Posterior vena cava (tissue), 2 donors: ENCODE results near the gene WDR62. TPM values are rescaled to one million over a fixed set of nuclear protein-coding genes. Genes with fewer than 3 reads are reported as not detected.
"Not testable (repeated sequence)": the region's sequence is repeated elsewhere in the genome, so short reads cannot be mapped to it uniquely, and the experiment has no call there.

Experiments used
- DNase-seq: peaks from one replicate; pipeline ENCODE4 v3.0.0-alpha.2; 2020; ENCODE audit warnings: low spot score
- intact Hi-C, 2 donors: fragments of 100-400 bp; cut with DNase I; formaldehyde crosslinking; loops; one replicate each; pipeline versions ENCODE4 v1.14.1 to v1.14.2; 2022 to 2023
- total RNA-seq, 2 donors: library from RNA; stranded (reverse); fragmentation: NEBNext Ultra II Directional; extraction: Animal tissue kit (Norgen Biotek cat#: 25700); gene quantifications; one replicate each; pipeline ENCODE4 v1.2.1, GENCODE V29; 2021
- donor health status: DM: yes; HTN: yes; CAD: no.
- donor health status: DM: yes; HTN: yes; CAD: no.

Gene WDR62
- total RNA-seq, 2 donors from 2014 or later, result 0.37 to 0.71 TPM

GRCh38 chr19:36068810-36069499, 14.3 kb downstream of the WDR62 start:
- intact Hi-C loops, DNase-seq: not testable (repeated sequence)

- DNase-seq, result no peak
- intact Hi-C loops, result no loop called here
Measured at GRCh38 chr19:36072081-36072480, 17.4 kb downstream of the WDR62 start.

- DNase-seq, result no peak
- intact Hi-C loops, result no loop called here
Measured at GRCh38 chr19:36073121-36073876, 18.6 kb downstream of the WDR62 start.

GRCh38 chr19:36079389-36079945, 24.8 kb downstream of the WDR62 start:
- intact Hi-C loops, result no loop called here

GRCh38 chr19:36081385-36081784, 26.7 kb downstream of the WDR62 start:
- DNase-seq, result no peak
- intact Hi-C loops, result no loop called here

More at GRCh38 chr19:36079389-36079945, 24.8 kb downstream of the WDR62 start:
- no peak for DNase-seq

GRCh38 chr19:36081894-36082293, 27.2 kb downstream of the WDR62 start:
- DNase-seq, result no peak
- intact Hi-C loops, result no loop called here

GRCh38 chr19:36082916-36083315, 28.2 kb downstream of the WDR62 start:
- intact Hi-C loops, result no loop called here
- no peak for DNase-seq

GRCh38 chr19:36084231-36085009, 29.7 kb downstream of the WDR62 start:
- intact Hi-C loops, result no loop called here
- DNase-seq, result no peak

- intact Hi-C loops, result no loop called here
- no peak for DNase-seq
Measured at GRCh38 chr19:36086326-36086725, 31.6 kb downstream of the WDR62 start.

GRCh38 chr19:36089847-36090246, 35.1 kb downstream of the WDR62 start:
- no peak for DNase-seq
- intact Hi-C loops, result loop anchor here in 1 of 2 donors (2.0 kb wide), 1 partner anchor 67 kb away; no protein-coding TSS in a partner anchor

- DNase-seq, result no peak
- intact Hi-C loops, result loop anchor here in 1 of 2 donors (2.0 kb wide), 1 partner anchor 66 kb away; no protein-coding TSS in a partner anchor
Measured at GRCh38 chr19:36090910-36091695, 36.4 kb downstream of the WDR62 start.

GRCh38 chr19:36092566-36092965, 37.9 kb downstream of the WDR62 start:
- intact Hi-C loops, result no loop called here
- DNase-seq, result no peak

- DNase-seq, result no peak
- intact Hi-C loops, result no loop called here
Measured at GRCh38 chr19:36093146-36093662, 38.5 kb downstream of the WDR62 start.

GRCh38 chr19:36093687-36094086, 39.0 kb downstream of the WDR62 start:
- intact Hi-C loops, result no loop called here
- no peak for DNase-seq

GRCh38 chr19:36097036-36097435, 42.3 kb downstream of the WDR62 start:
- intact Hi-C loops, result no loop called here
- DNase-seq, result no peak

- intact Hi-C loops, result no loop called here
- DNase-seq, result no peak
Measured at GRCh38 chr19:36099166-36099785, 44.6 kb downstream of the WDR62 start.

- intact Hi-C loops, result no loop called here
- DNase-seq, result no peak
Measured at GRCh38 chr19:36100476-36100875, 45.8 kb downstream of the WDR62 start.
